A673 (cell line): Measurements from ENCODE around the gene FDXR. TPM values are rescaled to one million over a fixed set of nuclear protein-coding genes. Genes with fewer than 3 reads are reported as not detected.

Experiments
- BruUV-seq: library from RNA; stranded (reverse); fragments of 400-500 nt; replicated peaks from 2 replicates; lab custom pipeline; 2021; lab: Mats Ljungman, UMichigan
- CTCF ChIA-PET: fragments of 300-600 bp; sonication (Branson Sonifier 250); formaldehyde crosslinking; loops from one replicate; lab custom pipeline; 2022; ENCODE audit warnings: antibody characterized with exemption; lab: Charles Lee
- POLR2A ChIA-PET: fragments of 300-600 bp; sonication (Branson Sonifier 250); formaldehyde crosslinking; loops from one replicate; lab custom pipeline; 2022; ENCODE audit warnings: antibody characterized with exemption; ENCODE audit not compliant: low non-redundant PET; lab: Charles Lee
- DNase-seq: peaks from one replicate; pipeline ENCODE4 v3.0.0-alpha.2; 2015; ENCODE audit warnings: low spot score
- H3K27ac ChIP-seq: fragments of 200-600 bp; sonication (generic); 2 replicates; pipeline ENCODE4 v1.5.1; 2016; ENCODE audit warnings: mixed run types, low read depth, mild to moderate bottlenecking, mixed read lengths, antibody characterized with exemption, low read length; ENCODE audit not compliant: poor library complexity, severe bottlenecking
- H3K27me3 ChIP-seq: fragments of 200-600 bp; sonication (generic); replicated peaks from 2 replicates; pipeline ENCODE4 v1.6.1; 2017; ENCODE audit warnings: mixed run types, low read depth, mild to moderate bottlenecking, mixed read lengths, antibody characterized with exemption, low read length; ENCODE audit not compliant: insufficient read depth, poor library complexity
- H3K36me3 ChIP-seq: fragments of 200-600 bp; sonication (generic); 2 replicates; pipeline ENCODE4 v1.6.1; 2016; ENCODE audit warnings: mixed run types, mild to moderate bottlenecking, mixed read lengths, antibody characterized with exemption, low read length; ENCODE audit not compliant: insufficient read depth, poor library complexity, severe bottlenecking
- H3K4me1 ChIP-seq: fragments of 200-600 bp; sonication (generic); 2 replicates; pipeline ENCODE4 v1.6.1; 2017; ENCODE audit warnings: mixed run types, mild to moderate bottlenecking, mixed read lengths, antibody characterized with exemption, low read length; ENCODE audit not compliant: insufficient read depth, poor library complexity, severe bottlenecking
- H3K4me3 ChIP-seq: fragments of 200-600 bp; sonication (generic); 2 replicates; pipeline ENCODE4 v1.5.1; 2016; ENCODE audit warnings: low read depth, mixed run types, mild to moderate bottlenecking, mixed read lengths, low read length; ENCODE audit not compliant: poor library complexity, severe bottlenecking
- H3K9me3 ChIP-seq: fragments of 200-600 bp; sonication (generic); 2 replicates; pipeline ENCODE4 v1.6.1; 2016; ENCODE audit warnings: mixed run types, low read depth, mild to moderate bottlenecking, mixed read lengths, antibody characterized with exemption, low read length; ENCODE audit not compliant: poor library complexity, severe bottlenecking
- CTCF ChIP-seq: fragments of 300-800, 200-600 bp; sonication (generic); conservative IDR thresholded peaks from 2 replicates; pipeline ENCODE4 v1.5.1; 2017; ENCODE audit warnings: low read depth, mild to moderate bottlenecking, antibody characterized with exemption, low read length, moderate library complexity, mixed read lengths
- EZH2 ChIP-seq: fragments of 200-600 bp; sonication (generic); IDR thresholded peaks from 2 replicates; pipeline ENCODE4 v1.6.1; 2017; ENCODE audit warnings: borderline replicate concordance, low read depth, mild to moderate bottlenecking, mixed read lengths, antibody characterized with exemption, low read length; ENCODE audit not compliant: poor library complexity, severe bottlenecking
- intact Hi-C: fragments of 100-400 bp; cut with micrococcal nuclease; formaldehyde crosslinking; loops from one replicate; pipeline ENCODE4 v1.10.0; 2022; ENCODE audit not compliant: unreplicated experiment
- total RNA-seq: library from RNA; stranded (reverse); gene quantifications from 2 replicates; pipeline ENCODE4 v1.2.3, GENCODE V29; 2021

The FDXR gene
- total RNA-seq, 1 experiment from 2014 or later: 17.8 TPM

- peaks cover 14% of the 10 kb centered on the region for H3K4me1 ChIP-seq
- H3K27me3 ChIP-seq: peaks cover 41% of the 10 kb centered on the region
- ChIA-PET POLR2A (no interaction called here), CTCF (no interaction called here)
- TF ChIP-seq CTCF (no peak), EZH2 (no peak)
- BruUV-seq: no TSS peak
- DNase-seq: no peak
- intact Hi-C loops: no loop called here
- H3K9me3 ChIP-seq: no peaks in the 10 kb centered on the region
- H3K27ac ChIP-seq: no peak overlapping the region
- H3K4me3 ChIP-seq: no peak overlapping the region
- no peaks in the 10 kb centered on the region for H3K36me3 ChIP-seq
These were observed 48.4 kb upstream of the FDXR start for GRCh38 chr17:74921026-74921681.

GRCh38 chr17:74920642-74921025, 47.8 kb upstream of the FDXR start:
- intact Hi-C loops: no loop called here
- Histone ChIP-seq H3K36me3 (no peaks in the 10 kb centered on the region), H3K27ac (no peak overlapping the region), H3K9me3 (no peaks in the 10 kb centered on the region), H3K4me1 (peaks cover 14% of the 10 kb centered on the region), H3K4me3 (no peak overlapping the region), H3K27me3 (peaks cover 36% of the 10 kb centered on the region)
- BruUV-seq: no TSS peak
- ChIA-PET CTCF (no interaction called here), POLR2A (no interaction called here)
- DNase-seq: no peak
- no peak for TF ChIP-seq CTCF
- TF ChIP-seq EZH2: no peak

- intact Hi-C loops: no loop called here
- no TSS peak for BruUV-seq
These were observed 47.5 kb upstream of the FDXR start for GRCh38 chr17:74920306-74920620.

More at GRCh38 chr17:74920306-74920620, 47.5 kb upstream of the FDXR start:
- Histone ChIP-seq H3K27ac (no peak overlapping the region), H3K27me3 (peaks cover 32% of the 10 kb centered on the region), H3K9me3 (no peaks in the 10 kb centered on the region), H3K36me3 (no peaks in the 10 kb centered on the region), H3K4me3 (no peak overlapping the region), H3K4me1 (peaks cover 14% of the 10 kb centered on the region)
- CTCF ChIA-PET: no interaction called here
- TF ChIP-seq CTCF (no peak), EZH2 (no peak)
- no peak for DNase-seq
- POLR2A ChIA-PET: no interaction called here
